B cell (primary cell): ENCODE measurements around the gene PBOV1.

Source experiments
- EZH2 ChIP-seq: IDR thresholded peaks from 2 replicates; pipeline ENCODE4 v1.6.1; 2012; ENCODE audit warnings: borderline replicate concordance, low read depth, mild to moderate bottlenecking, moderate library complexity, low read length; ENCODE audit not compliant: insufficient read depth, poor library complexity, severe bottlenecking
- TF ChIP-seq, protein P1 (sequence below): fragments of 200-600 bp; IDR thresholded peaks from one replicate; pipeline ENCODE4 v1.8.0; 2022; ENCODE audit warnings: antibody characterized with exemption, mild to moderate bottlenecking

DNA sequence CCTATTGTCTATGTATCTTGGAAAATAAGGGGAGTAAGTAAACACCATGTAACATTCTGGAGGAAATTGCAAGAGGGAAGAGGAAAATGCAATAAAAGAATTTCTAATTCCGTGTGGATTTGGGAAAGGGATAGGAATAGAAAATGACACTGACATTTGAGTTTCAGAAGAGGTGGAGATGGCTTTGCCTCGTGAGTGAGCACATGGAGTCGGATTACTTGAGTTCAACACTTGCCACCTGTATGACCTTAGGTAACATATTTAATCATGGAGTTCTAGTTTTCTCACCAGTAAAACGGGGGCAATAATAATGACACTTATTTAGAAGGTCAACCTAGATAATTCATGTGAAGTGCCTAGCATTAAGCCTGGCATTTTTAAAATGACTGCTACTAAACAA, 10.8 kb upstream of the PBOV1 start:
- TF ChIP-seq, protein P1, sequence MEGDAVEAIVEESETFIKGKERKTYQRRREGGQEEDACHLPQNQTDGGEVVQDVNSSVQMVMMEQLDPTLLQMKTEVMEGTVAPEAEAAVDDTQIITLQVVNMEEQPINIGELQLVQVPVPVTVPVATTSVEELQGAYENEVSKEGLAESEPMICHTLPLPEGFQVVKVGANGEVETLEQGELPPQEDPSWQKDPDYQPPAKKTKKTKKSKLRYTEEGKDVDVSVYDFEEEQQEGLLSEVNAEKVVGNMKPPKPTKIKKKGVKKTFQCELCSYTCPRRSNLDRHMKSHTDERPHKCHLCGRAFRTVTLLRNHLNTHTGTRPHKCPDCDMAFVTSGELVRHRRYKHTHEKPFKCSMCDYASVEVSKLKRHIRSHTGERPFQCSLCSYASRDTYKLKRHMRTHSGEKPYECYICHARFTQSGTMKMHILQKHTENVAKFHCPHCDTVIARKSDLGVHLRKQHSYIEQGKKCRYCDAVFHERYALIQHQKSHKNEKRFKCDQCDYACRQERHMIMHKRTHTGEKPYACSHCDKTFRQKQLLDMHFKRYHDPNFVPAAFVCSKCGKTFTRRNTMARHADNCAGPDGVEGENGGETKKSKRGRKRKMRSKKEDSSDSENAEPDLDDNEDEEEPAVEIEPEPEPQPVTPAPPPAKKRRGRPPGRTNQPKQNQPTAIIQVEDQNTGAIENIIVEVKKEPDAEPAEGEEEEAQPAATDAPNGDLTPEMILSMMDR, result no peak
- TF ChIP-seq EZH2, result no peak
